ENCODE results near the gene MDM2. TPM values are rescaled to one million over a fixed set of nuclear protein-coding genes. Genes with fewer than 3 reads are reported as not detected.

The MDM2 gene
- total RNA-seq, 2 donors from 2014 or later = 80.2 to 94.7 TPM

DNA sequence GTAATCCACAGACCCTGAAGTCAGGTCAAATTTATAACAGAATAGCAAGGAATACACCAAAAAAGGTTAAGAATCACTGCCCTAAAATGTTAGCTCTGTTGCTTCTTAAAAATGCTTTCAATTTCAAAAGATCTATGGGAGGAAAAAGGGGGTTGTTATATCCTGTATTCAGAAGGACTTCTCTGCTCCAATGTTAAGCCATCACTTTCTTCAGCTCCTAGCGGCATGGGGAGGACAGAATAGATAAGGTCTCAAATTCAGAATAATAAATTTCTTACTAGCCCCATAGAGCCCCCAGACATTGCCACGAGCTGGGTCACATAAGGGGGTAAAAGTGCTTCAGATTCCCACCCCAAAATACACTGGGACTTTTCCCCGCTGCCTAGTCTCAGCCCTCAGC, 75.2 kb downstream of the MDM2 start:
- DNase-seq = no peak
- ATAC-seq = no peak
- intact Hi-C loops (cut with DNase I, micrococcal nuclease) = no loop called here

DNA sequence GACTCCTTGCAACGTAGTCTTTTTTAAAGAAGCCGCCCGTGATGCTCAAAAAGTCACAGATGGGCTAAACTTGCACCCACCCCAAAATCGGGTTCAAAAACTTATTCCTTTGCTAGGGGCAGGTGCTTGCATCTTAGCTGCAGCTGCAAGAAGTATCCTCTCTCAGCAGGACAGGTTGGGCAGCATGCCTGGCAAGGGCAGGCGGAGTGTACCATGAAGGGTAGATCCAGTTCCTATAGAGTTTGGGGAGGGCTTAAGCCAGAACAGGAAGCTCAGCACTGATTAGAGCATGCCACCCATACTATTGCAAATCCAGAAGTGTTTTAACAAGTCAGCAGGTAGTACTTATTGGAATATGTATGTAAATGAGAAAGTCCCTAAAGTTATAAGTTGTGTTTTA, 76.3 kb downstream of the MDM2 start:
- intact Hi-C loops (cut with DNase I, micrococcal nuclease) = no loop called here
- DNase-seq = no peak
- ATAC-seq = no peak

DNA sequence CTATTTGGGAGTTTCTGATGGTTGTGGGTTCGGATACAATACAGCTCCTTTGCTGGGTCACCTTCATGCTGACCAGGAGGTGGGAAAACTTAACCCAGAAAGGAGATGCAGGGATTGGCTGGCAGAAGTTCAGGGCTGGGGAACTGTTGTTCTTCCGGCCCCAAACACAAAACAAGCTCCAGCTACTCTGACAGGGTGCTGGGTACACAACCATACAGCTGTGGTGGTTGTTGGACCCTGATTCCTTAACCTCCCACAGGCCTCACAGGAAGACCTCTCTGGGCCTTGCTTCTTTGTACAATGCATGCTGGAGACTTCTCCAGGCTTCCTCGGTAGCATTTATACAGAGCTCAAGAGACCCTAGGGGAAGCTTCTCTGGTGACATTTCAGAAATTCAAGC, 77.4 kb downstream of the MDM2 start:
- ATAC-seq = no peak
- intact Hi-C loops (cut with DNase I, micrococcal nuclease) = no loop called here
- DNase-seq = no peak

DNA sequence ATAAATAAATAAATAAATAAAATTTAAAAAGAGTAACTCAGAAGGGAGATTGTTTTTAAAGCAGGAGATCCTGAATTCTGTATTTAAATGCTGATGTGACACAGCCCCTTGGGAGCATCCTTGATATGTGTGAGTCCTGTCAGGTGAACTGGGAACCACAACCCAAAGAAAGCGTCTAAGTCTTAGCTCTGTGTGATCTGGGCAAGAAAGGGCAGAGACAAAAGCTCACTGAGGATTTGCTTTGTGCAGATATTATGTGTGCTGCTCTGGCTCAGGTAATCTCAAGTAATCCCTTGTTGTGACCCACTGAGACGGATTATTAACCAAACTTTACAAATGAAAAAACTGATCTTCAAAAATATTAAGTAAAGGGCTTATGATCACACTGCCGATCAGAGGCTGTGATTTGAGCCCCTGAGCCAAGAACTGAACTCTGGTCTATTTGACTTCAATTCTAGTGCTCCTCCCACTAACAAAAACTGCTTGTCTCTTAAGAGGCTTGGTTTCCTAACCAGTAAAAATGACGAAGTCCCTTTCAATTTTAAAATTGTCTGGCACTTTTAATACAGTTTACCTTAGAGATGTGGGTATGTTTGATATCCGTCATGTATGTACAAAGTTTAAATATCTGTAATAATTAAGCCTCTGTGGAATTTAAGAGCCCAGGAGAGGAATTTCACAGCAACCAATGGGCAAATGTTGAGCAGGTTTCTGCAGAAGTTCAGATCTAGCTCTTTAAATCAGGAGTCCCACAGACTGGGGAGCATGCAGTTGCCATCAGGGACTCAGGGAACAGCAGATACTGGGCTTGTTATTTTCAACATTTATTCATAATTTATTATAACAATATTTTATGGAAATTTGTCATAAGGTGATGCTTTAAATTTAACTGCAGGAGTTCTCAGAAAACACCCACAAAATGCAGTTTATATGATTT, 78.9 kb downstream of the MDM2 start:
- ATAC-seq = no peak

DNA sequence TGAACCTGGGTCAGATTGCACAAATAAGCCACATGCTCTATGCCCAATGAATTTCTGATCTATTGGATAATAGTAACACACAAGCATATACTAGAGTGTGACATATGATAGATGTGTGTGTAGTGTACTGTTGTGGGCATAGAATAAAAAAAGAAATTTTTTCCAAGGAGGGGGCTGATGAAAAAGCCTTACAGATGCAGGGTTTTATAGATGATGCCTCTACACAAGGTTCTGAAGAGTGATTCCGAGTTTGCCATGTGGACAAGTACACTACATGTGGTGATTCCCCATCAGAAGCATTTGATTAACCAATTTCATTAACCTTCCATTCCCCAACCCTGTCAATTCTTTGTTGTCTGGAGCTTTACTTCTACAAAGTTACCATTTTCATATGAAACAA, 79.7 kb downstream of the MDM2 start:
- intact Hi-C loops (cut with DNase I, micrococcal nuclease) = no loop called here
- ATAC-seq (no peak), DNase-seq (no peak)

More for the DNA sequence above, 78.9 kb downstream of the MDM2 start:
- intact Hi-C loops (cut with DNase I, micrococcal nuclease) = no loop called here
- DNase-seq = no peak

DNA sequence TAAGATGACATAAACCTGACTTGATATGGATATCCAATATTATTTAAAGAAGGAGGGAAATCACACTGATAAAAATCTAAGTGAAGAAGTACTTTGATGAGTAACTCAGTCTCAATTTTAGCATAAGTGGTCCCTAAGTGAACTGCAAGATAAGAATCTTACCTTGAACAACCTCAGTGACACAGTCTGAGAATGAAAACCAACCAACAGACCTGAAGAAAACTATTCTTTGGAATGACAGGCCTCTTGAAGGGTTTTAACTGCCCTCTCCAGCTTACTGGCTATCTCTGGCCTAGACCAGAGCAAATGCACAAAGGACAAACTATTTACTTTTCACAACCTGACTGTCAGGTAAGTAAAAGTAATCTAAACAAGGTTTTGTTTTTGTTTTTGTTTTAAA, 80.3 kb downstream of the MDM2 start:
- intact Hi-C loops (cut with DNase I, micrococcal nuclease) = no loop called here
- no peak for ATAC-seq

DNA sequence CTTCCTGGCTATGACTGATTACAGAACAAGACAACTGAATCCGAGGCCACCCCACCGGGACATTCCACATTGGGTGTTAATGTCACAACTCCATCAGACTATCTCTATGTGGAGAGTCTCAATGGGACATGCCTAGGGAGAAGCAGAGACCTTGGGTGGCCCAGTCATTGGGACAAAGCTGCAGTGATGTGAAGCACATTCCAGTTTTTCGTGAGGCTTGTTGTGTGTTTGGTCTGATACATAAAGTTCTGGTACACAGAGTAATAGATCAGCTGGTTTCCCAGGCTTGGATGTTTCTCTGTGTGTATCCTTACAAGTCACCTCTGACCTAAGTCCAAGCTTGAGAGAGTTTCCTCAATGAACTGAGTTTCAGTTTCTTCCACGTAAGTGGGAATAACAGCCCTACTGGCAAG, 82.7 kb downstream of the MDM2 start:
- DNase-seq (no peak), ATAC-seq (peak; percentile 42)
- intact Hi-C loops (cut with DNase I, micrococcal nuclease) = loop anchor here in 1 of 2 donors (10.0 kb wide), 1 partner anchor 174 kb away; no protein-coding TSS in a partner anchor

More for the DNA sequence above, 80.3 kb downstream of the MDM2 start:
- no peak for DNase-seq

DNA sequence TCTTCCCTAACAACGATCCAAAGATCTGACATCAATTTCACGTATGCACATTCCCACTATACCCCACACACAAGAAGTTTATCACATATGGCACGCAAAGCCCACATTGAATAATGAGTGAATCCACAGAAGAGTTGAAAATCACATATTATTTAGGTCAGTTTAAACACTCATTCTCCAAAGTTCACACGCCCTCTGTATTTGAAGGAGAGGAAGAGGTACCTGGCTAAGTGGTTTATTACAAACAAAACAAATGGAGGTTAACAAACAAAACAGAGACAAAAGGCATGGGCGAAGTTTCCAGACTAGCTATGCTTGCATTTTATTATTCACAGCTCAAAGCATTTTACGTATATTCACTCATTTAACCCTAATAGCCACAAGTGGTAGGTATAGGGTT, 83.2 kb downstream of the MDM2 start:
- no peak for DNase-seq
- no peak for ATAC-seq
- intact Hi-C loops (cut with DNase I, micrococcal nuclease) = loop anchor here in 1 of 2 donors (10.0 kb wide), 1 partner anchor 174 kb away; no protein-coding TSS in a partner anchor

DNA sequence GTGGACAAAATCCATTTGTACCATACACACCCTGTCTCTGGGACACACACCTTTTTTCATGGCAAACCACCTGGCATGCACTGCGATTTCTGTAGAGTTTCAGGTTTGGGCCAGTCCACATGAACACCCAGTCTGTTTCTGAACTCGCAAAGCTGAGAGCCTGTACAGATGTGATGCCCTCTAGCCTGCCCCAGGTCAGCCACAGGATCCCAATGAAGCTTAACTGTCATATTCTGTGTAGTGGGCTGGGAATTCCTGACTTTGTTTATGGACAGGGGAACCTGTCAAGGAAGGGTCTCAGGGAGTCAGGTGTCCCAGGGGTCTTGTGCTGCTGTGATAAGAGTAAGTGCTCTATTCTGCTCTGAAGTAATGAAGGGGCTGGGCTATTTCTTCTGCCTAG, 85.2 kb downstream of the MDM2 start:
- DNase-seq (no peak), ATAC-seq (no peak)
- intact Hi-C loops (cut with DNase I, micrococcal nuclease) = loop anchor here in 1 of 2 donors (10.0 kb wide), 1 partner anchor 172 kb away; no protein-coding TSS in a partner anchor

DNA sequence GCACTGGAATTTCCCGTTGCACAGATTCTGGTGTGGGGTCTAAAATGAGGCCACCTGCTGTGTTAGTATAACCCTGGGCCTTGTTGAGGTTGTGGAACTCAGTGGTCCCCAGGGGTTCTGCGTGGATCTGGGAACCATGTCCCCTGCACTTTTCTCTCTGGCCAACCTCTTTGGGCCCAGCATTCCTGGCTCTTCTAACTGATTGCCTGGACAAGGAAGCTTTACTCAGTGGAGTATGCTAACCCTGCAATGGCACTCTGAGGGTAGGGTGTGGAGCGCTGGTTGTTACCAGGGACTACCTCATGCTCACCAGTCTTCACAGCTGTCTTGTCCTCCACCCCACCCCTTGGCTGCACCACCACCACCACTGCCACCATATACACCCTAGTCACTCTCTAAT, 85.8 kb downstream of the MDM2 start:
- DNase-seq = no peak
- ATAC-seq = no peak
- intact Hi-C loops (cut with DNase I, micrococcal nuclease) = loop anchor here in 1 of 2 donors (10.0 kb wide), 1 partner anchor 171 kb away; no protein-coding TSS in a partner anchor

DNA sequence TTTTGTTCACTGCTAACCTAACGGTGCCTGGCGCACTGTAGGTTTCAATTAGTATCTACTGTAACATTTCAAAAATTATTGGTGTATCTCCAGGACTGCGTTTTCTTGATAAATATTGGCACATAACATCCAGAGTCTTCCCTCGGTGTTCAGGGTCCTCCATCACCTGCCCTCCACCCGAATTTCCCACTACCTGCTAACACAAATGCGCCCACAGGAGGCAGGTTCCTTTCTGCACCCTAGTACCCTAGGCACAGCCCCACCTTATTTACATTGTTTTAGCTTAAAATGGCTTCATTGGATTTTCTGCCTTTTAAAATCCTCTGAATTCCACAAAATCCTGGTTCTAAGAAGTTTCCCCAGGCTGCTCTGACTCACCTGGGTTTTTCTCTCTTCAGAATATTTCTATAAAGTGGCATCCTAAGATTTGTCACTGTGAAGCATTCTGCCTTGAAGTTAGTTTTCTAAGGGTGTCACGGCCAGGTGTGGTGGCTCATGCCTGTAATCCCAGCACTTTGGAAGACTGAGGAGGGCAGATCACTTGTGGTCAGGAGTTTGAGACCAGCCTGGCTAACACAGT, 86.4 kb downstream of the MDM2 start:
- intact Hi-C loops (cut with DNase I, micrococcal nuclease) = loop anchor here in 1 of 2 donors (10.0 kb wide), 1 partner anchor 170 kb away; no protein-coding TSS in a partner anchor
- no peak for ATAC-seq
- DNase-seq = no peak

DNA sequence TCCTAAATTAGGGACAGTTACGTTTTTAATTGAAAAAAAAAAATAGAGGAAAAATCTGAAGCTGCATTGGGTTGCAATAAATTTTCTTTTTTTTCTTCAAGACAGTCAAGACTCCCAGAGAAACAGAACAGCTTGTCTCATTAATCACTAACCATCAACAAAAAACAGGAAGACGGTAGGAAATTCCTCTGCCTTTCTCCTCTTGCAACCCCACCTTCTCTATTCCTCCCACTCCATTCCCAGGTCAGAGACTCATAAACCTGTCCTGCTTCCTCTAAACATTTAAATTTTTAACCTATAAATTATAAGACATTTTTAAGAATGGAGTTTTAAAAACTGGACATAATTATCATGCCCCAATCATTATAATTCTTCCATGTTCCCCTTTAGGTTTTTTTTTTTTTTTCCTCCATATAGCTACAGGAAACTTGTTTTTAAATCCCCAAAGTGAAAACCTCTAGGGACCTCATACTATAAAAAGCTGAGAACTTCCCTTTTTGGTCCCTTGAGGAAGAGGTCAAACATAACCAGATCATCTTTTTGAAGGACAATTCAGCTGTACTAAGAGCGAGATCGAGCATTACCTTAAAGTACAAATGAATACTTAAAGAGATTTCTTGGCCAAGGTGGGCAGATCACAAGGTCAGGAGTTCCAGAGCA, 89.0 kb downstream of the MDM2 start:
- no peak for DNase-seq

DNA sequence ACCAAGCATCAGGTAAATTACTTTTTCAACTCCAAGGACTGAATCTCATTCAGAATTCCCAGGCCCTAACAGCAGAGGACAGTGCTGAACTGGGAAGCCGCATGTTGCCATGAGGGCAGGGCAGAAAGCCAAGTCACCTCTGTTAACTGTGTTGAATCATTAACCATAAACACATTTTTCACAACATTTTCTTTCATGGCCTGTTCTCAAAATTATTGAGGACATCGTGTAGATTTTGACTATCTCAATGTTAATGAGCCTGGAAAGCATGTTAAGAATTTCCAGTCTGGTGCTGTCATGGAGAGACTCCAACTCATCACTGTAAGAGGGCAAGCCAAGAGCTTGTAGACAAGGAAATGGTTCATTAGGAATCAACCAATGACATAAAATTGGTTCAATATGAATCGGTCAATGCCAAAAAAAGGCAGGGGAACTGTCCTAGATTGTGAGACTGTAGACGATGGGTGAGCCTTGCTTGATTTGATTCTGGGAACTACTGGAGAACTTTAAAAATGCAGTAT, 91.3 kb downstream of the MDM2 start:
- intact Hi-C loops (cut with DNase I, micrococcal nuclease) = loop anchor here in 1 of 2 donors (10.0 kb wide), 1 partner anchor 165 kb away; no protein-coding TSS in a partner anchor
- ATAC-seq = peak; percentile 94

More for the DNA sequence above, 89.0 kb downstream of the MDM2 start:
- ATAC-seq = no peak
- intact Hi-C loops (cut with DNase I, micrococcal nuclease) = loop anchor here in 1 of 2 donors (10.0 kb wide), 1 partner anchor 168 kb away; no protein-coding TSS in a partner anchor

DNA sequence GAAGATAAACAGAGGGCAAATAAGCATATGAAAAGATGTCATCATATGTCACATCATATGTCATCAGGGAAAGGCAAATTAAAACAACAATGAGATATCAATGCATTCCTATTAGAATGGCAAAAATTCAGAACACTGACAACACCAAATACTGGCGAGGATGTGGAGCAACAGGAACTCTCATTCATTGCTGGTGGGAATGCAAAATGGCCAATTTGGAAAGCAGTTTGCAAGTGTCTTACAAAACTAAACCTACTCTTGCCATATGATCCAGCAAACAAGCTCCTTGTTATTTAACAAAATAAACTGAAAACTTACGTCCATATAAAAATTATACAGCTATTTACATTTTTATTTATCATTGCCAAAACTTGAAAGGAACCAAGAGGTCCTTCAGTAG, 92.3 kb downstream of the MDM2 start:
- no peak for DNase-seq
- no peak for ATAC-seq
- intact Hi-C loops (cut with DNase I, micrococcal nuclease) = no loop called here

More for the DNA sequence above, 91.3 kb downstream of the MDM2 start:
- peak; percentile 73 to 79 for DNase-seq

Other genes with a start within 250 kb of the MDM2 start
- 100 to 1,000 TPM; 121 to 182 TPM for gene RAP1B, start 197.3 kb upstream of the MDM2 start, total RNA-seq
- gene NUP107, start 121.2 kb upstream of the MDM2 start, total RNA-seq = 10 to 100 TPM; 23.2 to 25.8 TPM
- 1 to 10 TPM; 7.2 to 9.4 TPM for gene SLC35E3, start 62.0 kb upstream of the MDM2 start, total RNA-seq
- 100 to 1,000 TPM in 1 of 2 donors, 10 to 100 TPM in 1; 98.0 to 109 TPM for gene CPM, start 125.0 kb downstream of the MDM2 start, total RNA-seq